HG03108 (cell line): ENCODE data around the gene KLHL15.
A peak's percentile ranks its signal among the peaks of the same experiment; 100 is the strongest.
"Not testable (repeated sequence)": the region's sequence is repeated elsewhere in the genome, so short reads cannot be mapped to it uniquely, and the experiment has no call there.

Experiments used
- ATAC-seq: cut with Tn5 transposase; IDR thresholded peaks from one replicate; pipeline ENCODE4 v1.9.1; 2021; ENCODE audit warnings: moderate library complexity; ENCODE audit not compliant: unreplicated experiment

Gene KLHL15, protein sequence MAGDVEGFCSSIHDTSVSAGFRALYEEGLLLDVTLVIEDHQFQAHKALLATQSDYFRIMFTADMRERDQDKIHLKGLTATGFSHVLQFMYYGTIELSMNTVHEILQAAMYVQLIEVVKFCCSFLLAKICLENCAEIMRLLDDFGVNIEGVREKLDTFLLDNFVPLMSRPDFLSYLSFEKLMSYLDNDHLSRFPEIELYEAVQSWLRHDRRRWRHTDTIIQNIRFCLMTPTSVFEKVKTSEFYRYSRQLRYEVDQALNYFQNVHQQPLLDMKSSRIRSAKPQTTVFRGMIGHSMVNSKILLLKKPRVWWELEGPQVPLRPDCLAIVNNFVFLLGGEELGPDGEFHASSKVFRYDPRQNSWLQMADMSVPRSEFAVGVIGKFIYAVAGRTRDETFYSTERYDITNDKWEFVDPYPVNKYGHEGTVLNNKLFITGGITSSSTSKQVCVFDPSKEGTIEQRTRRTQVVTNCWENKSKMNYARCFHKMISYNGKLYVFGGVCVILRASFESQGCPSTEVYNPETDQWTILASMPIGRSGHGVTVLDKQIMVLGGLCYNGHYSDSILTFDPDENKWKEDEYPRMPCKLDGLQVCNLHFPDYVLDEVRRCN

DNA sequence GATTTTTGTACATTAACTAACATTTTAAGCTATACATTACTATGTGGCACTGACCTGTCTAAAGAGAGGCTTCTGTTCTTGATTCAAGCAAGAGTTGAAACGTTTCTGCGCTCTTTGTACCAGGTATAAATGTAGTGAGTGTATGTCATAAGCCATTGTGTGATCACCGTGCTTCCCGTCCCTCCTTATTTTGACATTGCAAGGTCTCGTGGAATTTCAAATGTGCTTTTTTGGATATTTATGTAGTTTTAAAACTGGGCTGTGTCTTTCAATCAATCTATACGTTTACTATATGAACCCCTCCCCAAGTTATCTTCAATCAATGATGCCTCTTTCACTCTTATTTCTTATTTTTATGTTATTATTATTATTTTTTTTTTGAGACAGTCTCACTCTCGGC, at the start of gene KLHL15:
TSS of gene KLHL15 (minus strand) at position 101 of the 400 bp plus-strand sequence. CDS start 20,493 bp downstream, outside the sequence.
- no peak for ATAC-seq

DNA sequence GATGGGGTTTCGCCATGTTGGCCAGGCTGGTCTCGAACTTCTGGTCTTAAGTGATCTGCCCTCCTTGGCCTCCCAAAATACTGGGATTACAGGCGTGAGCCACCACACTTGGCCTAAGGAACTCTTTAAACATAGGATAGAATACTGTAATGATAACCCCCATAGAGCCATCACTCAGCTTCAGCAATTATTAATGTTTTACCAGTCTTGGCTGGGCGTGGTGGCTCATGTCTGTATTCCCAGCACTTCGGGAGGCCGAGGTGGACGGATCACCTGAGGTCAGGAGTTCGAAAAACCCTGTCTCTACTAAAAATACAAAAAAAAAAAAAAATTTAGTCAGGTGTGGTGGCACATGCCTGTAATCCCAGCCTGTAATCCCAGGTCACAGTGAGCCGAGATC, 42.9 kb upstream of the KLHL15 start:
- no peak for ATAC-seq

DNA sequence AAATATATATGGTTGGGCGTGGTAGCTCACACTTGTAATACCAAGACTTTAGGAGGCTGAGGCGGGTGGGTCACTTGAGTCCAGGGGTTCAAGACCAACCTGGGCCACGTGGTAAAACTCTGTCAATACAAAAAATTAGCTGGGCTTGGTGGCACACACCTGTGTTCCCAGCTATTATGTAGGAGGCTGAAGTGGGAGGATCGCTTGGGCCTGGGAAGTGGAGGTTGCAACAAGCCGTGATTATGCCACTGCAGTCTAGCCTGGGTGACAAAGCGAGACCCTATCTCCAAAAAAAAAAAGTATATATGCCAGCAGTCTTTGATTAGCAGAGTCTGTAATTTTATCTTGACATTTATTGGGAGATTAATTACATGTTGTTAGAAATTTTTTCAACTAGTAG, 36.5 kb upstream of the KLHL15 start:
- ATAC-seq: no peak

DNA sequence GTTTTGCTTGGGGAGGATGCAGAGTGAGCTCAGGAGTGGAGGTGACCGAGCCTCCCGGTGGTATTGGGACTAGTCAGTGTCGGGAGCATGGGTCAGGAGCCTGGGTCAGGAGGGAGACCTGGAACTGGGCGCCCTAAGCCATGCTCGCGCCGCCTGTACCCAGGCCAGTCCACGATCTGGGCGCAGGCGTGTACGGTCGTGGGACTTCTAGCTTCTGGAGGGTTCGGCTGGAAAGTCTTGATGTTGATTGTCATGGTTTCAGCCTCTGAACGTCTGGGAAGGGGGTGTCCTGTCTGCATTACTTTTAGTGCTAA, 28.0 kb upstream of the KLHL15 start:
- ATAC-seq: peak; percentile 1

DNA sequence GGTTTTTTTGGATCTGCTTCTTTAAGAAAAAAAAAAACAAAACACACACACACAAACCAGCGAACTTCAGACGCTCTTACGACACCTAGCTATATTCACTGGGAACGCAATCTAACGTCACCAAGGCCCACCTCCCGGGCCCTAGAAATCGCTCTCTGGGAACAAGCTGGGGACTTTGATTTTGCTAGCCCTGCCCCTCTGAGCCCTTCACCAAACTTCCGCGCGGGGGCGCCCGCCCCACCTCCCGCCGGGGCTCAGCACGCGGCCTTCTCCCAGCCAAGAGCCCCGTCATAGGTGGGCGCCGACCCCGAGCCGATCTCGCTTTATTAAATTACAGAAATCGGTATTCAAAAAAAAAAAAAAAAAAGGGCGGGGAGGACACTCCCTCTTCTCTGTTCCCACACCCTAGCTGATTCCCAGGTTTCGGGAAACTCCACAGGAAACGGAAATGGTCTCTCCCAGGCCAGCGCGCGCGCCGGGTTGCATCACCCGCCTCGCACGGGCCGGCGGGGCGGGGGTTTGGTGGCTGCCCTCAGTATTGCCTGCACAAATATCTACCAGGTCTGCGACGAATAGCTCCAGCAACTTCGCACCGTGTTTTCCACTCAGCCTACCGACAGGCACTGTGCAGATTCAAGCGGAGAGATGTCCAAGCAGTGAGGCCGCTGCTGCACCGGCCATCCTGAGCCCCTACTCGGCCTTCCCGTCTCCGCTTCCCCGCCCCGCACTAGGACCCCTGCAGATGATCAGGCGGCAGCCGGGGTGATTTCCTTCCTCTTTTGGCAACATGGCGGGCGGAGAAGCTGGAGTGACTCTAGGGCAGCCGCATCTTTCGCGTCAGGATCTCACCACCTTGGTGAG, 27.4 kb upstream of the KLHL15 start, which contains the start of gene EIF2S3:
TSS of gene EIF2S3 (plus strand) at position 775 of the 861 bp plus-strand sequence. CDS start at position 788, 13 bp downstream.
- ATAC-seq: peak; percentile 94

DNA sequence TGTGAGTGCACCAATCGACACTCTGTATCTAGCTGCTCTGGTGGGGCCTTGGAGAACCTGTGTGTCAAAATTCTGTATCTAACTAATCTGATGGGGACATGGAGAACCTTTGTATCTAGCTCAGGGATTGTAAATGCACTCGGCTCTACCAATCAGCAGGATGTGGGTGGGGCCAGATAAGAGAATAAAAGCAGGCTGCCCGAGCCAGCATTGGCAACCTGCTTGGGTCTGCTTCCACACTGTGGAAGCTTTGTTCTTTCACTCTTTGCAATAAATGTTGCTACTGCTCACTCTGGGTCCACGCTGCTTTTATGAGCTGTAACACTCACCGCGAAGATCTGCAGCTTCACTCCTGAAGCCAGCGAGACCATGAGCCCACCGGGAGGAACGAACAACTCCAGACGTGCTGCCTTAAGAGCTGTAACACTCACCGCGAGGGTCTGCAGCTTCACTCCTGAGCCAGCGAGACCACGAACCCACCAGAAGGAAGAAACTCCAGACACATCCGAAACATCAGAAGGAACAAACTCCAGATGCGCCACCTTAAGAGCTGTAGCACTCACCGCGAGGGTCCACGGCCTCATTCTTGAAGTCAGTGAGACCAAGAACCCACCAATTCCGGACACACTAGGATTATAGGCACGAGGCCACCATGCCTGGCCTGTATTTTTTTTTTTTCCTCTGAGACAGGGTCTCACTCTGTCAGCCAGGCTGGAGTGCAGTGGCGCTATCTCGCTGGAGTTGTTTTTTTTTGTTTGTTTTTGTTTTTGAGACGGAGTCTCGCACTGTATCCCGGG, 23.7 kb upstream of the KLHL15 start:
- ATAC-seq: not testable (repeated sequence)

DNA sequence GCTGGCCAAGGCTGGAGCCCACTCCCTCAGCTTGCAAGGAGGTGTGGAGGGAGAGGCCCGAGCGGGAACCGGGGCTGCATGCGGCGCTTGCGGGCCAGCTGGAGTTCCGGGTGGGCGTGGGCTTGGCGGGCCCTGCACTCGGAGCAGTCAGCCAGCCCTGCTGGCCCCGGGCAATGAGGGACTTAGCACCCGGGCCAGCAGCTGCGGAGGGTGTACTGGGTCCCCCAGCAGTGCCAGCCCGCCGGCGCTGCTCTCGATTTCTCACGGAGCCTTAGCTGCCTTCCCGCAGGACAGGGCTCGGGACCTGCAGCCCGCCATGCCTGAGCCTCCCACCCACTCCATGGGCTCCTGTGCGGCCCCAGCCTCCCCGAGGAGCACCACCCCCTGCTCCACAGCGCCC, 22.7 kb upstream of the KLHL15 start:
- ATAC-seq: not testable (repeated sequence)

DNA sequence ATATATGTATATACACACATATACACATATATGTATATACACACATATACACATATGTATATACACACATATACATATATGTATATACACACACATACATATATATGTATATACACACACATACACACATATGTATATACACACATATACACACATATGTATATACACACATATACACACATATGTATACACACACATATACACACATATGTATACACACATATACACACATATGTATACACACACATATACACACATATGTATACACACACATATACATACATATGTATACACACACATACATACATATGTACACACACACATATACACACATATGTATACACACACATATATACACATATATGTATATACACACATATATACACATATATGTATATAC, 19.1 kb upstream of the KLHL15 start:
- not testable (repeated sequence) for ATAC-seq

DNA sequence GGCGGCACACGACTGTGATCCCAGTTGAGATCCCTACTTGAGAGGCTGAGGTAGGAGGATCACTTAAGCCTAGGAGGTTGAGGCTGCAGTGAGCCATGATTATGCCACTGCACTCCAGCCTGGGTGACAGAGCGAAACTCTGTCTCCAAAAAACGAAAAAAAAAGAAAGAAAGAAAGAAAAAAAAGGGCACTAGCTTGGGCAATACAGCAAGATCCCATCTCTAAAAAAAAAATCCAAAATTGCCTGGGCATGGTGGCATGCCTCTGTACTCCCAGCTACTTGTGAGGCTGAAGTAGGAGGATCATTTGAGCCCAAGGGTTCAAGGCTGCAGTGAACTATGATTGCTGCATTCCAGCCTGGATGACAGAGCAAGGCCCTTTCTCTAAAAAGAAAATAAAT, 10.7 kb upstream of the KLHL15 start:
- ATAC-seq: no peak

DNA sequence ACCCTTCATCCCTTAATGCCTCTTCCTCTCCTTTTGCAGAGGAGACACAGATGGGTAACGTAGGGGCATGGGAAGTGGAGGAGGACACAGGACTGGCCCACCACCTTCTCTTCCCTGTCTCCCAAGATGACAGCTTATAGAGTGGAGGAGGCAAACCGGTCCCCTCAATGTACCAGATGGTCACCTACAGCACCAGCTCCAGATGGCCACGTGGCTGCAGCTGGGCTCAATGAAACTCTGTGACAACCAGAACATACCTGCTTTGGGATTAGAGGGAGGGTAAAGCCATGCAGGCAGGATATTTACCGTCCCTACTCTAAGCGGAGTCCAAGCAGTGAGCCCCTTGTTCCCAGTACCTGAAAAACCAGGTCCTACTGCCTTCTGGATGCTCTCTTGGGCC, 7.5 kb upstream of the KLHL15 start:
- ATAC-seq: no peak

DNA sequence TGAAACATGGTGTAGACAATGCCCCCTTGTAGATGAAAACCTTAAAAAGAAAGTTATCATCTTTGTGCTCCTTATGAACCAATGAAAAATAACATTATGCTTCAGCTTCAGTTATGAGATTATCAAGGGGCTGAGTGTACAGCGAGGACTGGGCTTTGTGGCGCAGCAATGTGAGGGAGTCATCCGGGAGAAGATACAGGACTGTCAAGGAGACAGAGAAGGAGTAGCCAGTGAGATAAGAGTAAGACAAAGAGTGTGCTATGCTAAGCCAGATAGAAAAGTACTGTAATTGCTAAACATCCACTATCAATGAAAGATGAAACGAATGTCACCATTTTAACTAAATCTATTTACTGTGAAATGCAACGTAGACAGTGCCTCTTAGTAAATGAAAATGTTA, 3.6 kb upstream of the KLHL15 start:
- ATAC-seq: no peak

DNA sequence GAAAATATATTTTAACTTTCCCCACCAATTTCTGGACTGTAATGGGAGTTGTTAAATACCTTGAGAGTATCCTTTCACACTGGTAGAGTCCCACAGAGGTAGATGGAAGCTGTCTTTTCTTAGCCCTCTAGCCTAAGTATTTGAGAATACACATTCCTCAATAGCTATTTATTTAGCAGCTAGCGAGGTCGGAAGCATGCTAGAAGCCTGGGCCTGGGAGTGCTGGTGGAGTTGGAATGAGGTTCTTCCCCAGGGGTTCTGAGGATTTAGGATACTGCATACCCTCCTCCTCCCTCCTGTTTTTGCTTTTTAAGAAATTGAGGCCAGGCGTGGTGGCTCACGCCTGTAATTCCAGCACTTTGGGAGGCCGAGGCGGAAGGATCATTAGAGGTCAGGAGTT, 999 bp upstream of the KLHL15 start:
- no peak for ATAC-seq

DNA sequence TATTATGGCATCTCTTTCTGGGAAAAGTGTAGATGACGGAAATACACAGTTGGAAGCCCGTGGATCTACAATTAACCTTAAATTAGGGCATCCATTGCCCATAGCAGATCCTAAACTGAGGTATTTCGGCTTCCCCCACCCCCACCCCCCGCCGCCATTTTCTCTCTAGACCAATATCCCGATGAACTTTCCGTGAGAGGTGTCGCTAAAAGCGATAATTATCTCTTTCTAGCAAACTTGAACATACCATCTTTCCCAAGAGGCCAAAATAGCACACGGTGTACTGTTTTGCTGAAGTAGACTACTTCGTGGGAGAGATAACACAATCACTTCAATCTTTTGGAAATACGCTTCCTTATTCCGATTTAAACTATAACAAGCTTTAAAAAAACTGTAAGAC, 554 bp downstream of the KLHL15 start:
- no peak for ATAC-seq

DNA sequence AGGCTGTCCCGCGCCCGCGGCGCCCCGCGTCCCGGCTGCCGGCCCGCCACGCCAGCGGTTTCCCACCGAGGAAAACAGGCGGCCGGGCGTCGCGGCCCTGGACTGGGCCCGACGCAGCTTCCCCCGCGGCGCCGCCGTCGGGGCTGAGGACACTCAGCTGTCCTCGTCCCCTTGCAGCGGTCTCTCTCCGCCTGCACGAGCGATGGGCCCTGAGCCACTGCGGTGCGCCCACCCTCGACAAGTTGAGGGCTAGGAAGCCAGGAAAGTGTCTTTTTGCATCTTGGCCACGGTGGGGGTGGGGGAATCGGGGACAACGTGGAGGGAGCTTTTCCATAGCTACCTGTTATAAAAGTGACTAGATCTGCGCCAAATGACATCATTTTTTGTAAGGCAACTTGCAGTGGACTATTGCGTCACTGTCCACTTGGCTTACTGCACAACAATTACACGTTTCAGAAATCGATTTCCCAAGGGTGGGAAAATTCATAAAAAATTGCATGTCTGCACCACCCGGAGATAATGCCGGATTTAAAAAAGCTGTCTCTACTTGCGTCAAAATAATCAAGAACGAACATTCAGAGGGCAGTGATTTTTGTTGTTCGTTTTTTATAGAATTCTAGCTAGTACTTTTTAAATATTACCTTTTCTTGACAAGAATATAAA, 1.1 kb downstream of the KLHL15 start:
- ATAC-seq: peak; percentile 24

DNA sequence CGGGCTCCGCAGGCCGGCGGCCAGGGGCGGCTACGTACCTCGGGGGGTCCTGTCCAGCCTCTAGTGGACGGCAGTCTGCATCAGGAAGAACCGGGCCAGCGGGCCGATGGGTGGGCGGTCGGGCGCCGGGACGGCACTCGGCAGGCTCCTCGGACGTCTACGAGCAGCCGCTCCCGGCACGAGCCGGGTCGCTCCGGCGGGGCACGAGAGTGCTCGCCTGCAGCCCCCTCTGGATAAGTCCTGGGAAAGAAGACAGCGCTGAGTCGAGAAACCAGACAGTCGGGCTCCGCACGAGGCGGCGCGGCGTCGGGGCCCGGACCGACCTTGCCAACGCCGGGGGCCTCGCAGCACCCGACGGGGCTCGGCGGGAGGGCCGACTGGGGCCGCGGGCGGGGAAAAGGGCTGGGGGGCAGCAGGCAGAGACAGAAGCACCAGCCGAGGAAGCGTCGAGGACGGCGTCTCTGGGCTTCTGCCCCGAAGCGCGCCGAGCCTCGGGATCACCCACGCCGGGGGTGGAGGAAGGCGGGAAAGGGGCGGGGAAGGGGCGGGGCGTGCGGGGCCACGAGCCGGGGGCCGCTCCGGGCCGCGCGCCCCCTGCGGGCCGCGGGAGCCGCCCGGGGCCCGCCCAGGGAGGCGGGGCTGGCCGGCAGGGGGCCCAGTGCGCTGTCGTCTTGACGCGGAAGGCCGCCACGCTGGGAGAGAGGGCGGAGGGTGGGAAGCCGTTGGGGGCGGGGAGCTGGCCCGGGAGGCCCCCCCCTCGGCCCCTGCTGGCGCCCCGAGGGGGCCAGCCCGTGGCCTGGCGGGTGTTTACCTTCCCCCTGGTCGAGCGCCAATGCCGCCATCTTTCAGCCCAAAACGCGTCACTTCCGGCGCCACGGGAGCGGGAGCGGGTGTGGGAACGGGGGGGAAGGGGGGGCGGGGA, 1.9 kb downstream of the KLHL15 start:
- ATAC-seq: peak; percentile 86

DNA sequence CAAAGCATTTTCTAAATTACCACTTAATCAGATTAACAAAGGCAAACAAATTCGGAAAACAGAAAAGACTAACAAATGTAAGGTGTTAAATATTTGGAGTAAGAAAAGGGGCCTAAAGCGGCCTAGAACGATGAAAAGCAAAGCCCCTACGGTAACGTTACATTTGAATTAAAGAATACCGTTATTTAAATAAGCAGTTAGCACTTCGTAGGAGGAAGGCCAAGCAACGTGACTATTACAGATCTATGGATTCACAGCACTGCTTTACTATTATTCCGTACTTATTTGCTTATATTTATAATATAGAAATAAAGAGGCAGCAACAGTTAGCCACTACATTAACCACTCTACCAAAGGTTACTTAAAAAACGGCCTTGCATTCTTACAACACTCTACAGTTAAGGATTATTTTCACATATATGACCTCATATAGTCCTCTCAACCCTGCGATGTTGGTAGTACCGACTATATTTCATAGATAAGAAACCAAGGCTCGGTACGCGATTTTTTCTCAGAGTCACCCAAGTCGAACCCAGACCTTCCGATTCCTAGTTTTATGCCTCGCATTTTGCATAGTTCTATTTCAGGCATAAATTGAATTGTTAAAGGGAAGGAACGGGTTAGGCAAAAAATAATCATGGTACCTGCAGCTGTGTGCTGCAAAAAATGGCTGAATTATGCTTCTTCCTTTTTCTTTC, 2.9 kb downstream of the KLHL15 start:
- ATAC-seq: no peak

DNA sequence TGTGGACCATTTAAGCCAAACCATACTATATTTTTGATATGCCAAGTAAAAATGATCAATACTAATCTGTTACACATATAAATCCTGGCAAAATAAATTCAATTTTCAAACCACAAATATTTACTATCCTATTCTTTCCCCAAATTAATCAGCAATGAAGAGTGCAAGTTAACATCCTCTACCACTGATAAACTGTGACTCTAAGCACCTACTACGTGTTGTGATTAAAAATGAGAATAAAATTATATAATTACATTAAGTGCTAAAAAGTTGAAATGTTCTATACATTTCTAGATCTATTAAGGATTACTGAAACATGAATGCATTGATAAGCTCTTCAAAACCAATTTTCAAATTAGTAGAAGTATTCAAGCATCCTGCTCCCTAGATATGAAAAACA, 3.4 kb downstream of the KLHL15 start:
- ATAC-seq: no peak

DNA sequence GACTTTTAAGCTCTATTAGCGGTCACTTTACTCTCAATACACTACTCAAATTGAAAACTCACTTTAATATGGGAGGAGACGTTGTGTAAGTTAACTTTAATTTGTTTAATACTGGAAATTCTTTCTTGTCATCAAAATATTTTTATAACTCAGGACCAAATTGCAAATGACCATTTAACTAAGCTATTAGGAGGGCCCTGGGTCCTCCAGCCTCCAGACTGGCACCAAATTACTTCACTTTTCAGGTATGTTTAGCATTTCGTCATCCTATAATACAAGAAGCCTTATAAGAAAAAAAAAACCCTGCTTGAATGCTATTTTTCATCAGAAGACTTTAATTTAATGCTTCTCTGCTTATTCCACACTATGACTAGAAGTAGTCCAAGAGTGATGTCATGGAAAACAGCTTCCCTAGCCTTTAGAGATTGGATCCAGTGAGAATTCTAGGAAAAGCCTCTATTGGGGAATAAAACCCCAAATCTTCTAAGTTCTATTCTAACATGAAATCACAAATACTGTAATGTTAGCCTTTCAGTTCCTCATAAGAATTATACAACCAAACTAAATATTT, 6.6 kb downstream of the KLHL15 start:
- ATAC-seq: no peak
